Dermis microvascular lymphatic vessel endothelial cell (primary cell): ENCODE data around the gene C5orf22. TPM values are rescaled to one million over a fixed set of nuclear protein-coding genes. Genes with fewer than 3 reads are reported as not detected.
"Not testable (repeated sequence)": the region's sequence is repeated elsewhere in the genome, so short reads cannot be mapped to it uniquely, and the experiment has no call there.

Source experiments
- DNase-seq, 2 donors: peaks; one replicate each; pipeline versions ENCODE4 v3.0.0 to v3.0.0-alpha.2; 2010; ENCODE audit warnings: low read depth in 2 of 2
- total RNA-seq: library from RNA; depleted of rRNA; stranded (reverse); fragments of >200 nt; gene quantifications from 2 replicates; pipeline ENCODE4 v1.2.1, GENCODE V29; 2014

The C5orf22 gene
- total RNA-seq, 1 donor from 2014 or later, result 10.9 TPM

GRCh38 chr5:31553863-31554262 is 21.8 kb downstream of the C5orf22 start:
- DNase-seq, result no peak

- DNase-seq, result no peak
Observed at GRCh38 chr5:31554552-31554951, 22.5 kb downstream of the C5orf22 start.

GRCh38 chr5:31556461-31556860 is 24.4 kb downstream of the C5orf22 start:
- no peak for DNase-seq

GRCh38 chr5:31559942-31560341 is 27.8 kb downstream of the C5orf22 start:
- no peak for DNase-seq

GRCh38 chr5:31561946-31562345 is 29.8 kb downstream of the C5orf22 start:
- DNase-seq, result no peak

- no peak for DNase-seq
Observed at GRCh38 chr5:31563216-31563615, 31.1 kb downstream of the C5orf22 start.

GRCh38 chr5:31566362-31566761 is 34.3 kb downstream of the C5orf22 start:
- DNase-seq, result not testable (repeated sequence)

- no peak for DNase-seq
Observed at GRCh38 chr5:31568302-31568835, 36.3 kb downstream of the C5orf22 start.

GRCh38 chr5:31569068-31569467 is 37.0 kb downstream of the C5orf22 start:
- no peak for DNase-seq

- DNase-seq, result no peak
Observed at GRCh38 chr5:31573494-31574142, 41.5 kb downstream of the C5orf22 start.

- DNase-seq, result no peak
Observed at GRCh38 chr5:31574772-31575171, 42.7 kb downstream of the C5orf22 start.

GRCh38 chr5:31577438-31577837 is 45.3 kb downstream of the C5orf22 start:
- no peak for DNase-seq

- DNase-seq, result no peak
Observed at GRCh38 chr5:31579558-31579957, 47.5 kb downstream of the C5orf22 start.

- peak; percentile 39 to 58 for DNase-seq
Observed at GRCh38 chr5:31581498-31582099, 49.5 kb downstream of the C5orf22 start.

GRCh38 chr5:31583129-31583528 is 51.0 kb downstream of the C5orf22 start:
- no peak for DNase-seq

- DNase-seq, result no peak
Observed at GRCh38 chr5:31585166-31585894, 53.2 kb downstream of the C5orf22 start.

- DNase-seq, result no peak
Observed at GRCh38 chr5:31585895-31586270, 53.8 kb downstream of the C5orf22 start.

GRCh38 chr5:31587546-31587945 is 55.4 kb downstream of the C5orf22 start:
- no peak for DNase-seq

GRCh38 chr5:31593665-31594064 is 61.6 kb downstream of the C5orf22 start:
- no peak for DNase-seq

GRCh38 chr5:31596354-31596753 is 64.3 kb downstream of the C5orf22 start:
- DNase-seq, result no peak

- no peak for DNase-seq
Observed at GRCh38 chr5:31598640-31599611, 66.8 kb downstream of the C5orf22 start.
